Measurements from ENCODE around the gene NHP2. TPM values are rescaled to one million over a fixed set of nuclear protein-coding genes. Genes with fewer than 3 reads are reported as not detected.

The NHP2 gene
- total and polyA plus RNA-seq, 9 of the 15 experiments (the other 6 are each of a cell fraction or from before 2014, with no cell fraction given) = 52.8 to 622 (median 144) TPM

DNA sequence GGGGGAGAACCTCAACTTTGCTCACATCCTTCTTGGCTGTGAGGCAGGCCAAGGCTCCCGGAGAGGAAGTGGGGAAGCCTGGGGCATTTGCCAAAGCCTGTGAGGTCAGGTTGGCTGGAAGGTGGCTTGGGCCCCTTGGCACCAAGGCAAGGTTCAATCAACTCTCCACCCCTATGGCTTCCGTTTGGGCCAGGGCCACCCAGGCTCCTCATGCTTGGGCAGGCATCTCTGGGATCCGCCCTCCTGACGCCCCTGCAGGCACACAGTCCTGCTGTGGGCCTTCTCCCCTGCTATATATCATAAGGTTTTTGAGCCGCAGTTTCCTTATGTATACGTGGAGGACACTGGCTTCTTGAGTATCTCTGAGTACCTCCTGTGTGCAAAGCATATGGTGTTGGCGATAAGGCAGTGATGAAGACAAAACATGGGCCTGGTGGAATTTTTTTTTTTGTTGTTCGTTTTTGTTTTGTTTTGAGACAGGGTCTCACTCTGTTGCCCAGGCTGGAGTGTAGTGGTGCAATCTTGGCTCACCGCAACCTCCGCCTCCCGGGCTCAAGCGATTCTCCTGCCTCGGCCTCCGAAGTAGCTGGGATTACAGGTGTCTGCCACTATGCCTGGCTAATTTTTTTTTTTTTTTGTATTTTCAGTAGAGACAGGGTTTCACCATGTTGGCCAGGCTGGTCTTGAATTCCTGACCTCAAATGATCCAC lies 26.2 kb downstream of the NHP2 start (continued):
- TF ChIP-seq STAT5A (IDR thresholded peaks at IDR 0.05; ENCODE audit: borderline replicate concordance, low read length) (peak; percentile 85), ESRRA (IDR thresholded peaks at IDR 0.05; ENCODE audit: borderline replicate concordance, low read depth) (peak; percentile 37; the same call in 1 of the 2 replicates), PHF20 (IDR thresholded peaks at IDR 0.05; ENCODE audit: partially characterized antibody) (peak; percentile 67), NEUROD1 (IDR thresholded peaks at IDR 0.05; ENCODE audit: borderline replicate concordance, low read depth, low read length, partially characterized antibody) (peak; percentile 59), PTBP1 (IDR thresholded peaks at IDR 0.05; ENCODE audit: low read depth, low read length) (0 out of 2 replicates have a peak, but pooled peaks have one; percentile 43), ATF7 (IDR thresholded peaks at IDR 0.05) (peak; percentile 61), CBX1 (IDR thresholded peaks at IDR 0.05; ENCODE audit: low read depth) (0 out of 2 replicates have a peak, but pooled peaks have one; percentile 63), RNF2 (IDR thresholded peaks at IDR 0.05) (peak; percentile 74; the same call in 1 of the 2 replicates), TRIM24 (IDR thresholded peaks at IDR 0.05) (peak; percentile 84 to 90), DPF2 (IDR thresholded peaks at IDR 0.05) (peak; percentile 98), ASH1L (IDR thresholded peaks at IDR 0.05; ENCODE audit: borderline replicate concordance, low read depth, partially characterized antibody) (peak; percentile 32), ZFX (CRISPR knock-in tag; IDR thresholded peaks at IDR 0.05) (peak; percentile 76), ZBTB7A (IDR thresholded peaks at IDR 0.05; ENCODE audit: borderline replicate concordance, control insufficient read depth, low read depth, low read length) (peak; percentile 85; the same call in 1 of the 2 replicates), HLTF (IDR thresholded peaks at IDR 0.05) (peak; percentile 93), TAF1 (IDR thresholded peaks at IDR 0.05; ENCODE audit: control insufficient read depth, extremely low read depth, insufficient read depth, low read length, severe bottlenecking) (peak; percentile 43), POLR2G (IDR thresholded peaks at IDR 0.05; ENCODE audit: low read depth, low read length) (peak; percentile 71), TEAD1 (CRISPR knock-in tag; IDR thresholded peaks at IDR 0.05) (peak; percentile 20 to 58; a peak in 1 of 4 replicates), ARID2 (IDR thresholded peaks at IDR 0.05) (peak; percentile 97), CEBPB (tag; IDR thresholded peaks at IDR 0.05) (peak; percentile 93), MTA3 (IDR thresholded peaks at IDR 0.05; ENCODE audit: borderline replicate concordance) (peak; percentile 82; the same call in 1 of the 2 replicates)
- TF ChIP-seq, protein P1, sequence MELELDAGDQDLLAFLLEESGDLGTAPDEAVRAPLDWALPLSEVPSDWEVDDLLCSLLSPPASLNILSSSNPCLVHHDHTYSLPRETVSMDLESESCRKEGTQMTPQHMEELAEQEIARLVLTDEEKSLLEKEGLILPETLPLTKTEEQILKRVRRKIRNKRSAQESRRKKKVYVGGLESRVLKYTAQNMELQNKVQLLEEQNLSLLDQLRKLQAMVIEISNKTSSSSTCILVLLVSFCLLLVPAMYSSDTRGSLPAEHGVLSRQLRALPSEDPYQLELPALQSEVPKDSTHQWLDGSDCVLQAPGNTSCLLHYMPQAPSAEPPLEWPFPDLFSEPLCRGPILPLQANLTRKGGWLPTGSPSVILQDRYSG (tag; conservative IDR thresholded peaks at IDR 0.05; ENCODE audit: low read depth) = peak; percentile 79
- TF ChIP-seq, protein P2, sequence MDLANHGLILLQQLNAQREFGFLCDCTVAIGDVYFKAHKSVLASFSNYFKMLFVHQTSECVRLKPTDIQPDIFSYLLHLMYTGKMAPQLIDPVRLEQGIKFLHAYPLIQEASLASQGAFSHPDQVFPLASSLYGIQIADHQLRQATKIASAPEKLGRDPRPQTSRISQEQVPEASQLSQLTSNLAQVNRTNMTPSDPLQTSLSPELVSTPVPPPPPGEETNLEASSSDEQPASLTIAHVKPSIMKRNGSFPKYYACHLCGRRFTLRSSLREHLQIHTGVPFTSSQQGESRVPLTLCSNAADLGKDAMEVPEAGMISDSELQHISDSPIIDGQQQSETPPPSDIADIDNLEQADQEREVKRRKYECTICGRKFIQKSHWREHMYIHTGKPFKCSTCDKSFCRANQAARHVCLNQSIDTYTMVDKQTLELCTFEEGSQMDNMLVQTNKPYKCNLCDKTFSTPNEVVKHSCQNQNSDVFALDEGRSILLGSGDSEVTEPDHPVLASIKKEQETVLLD (IDR thresholded peaks at IDR 0.05) = peak; percentile 62; the same call in 1 of the 2 replicates
- TF ChIP-seq, protein P3, sequence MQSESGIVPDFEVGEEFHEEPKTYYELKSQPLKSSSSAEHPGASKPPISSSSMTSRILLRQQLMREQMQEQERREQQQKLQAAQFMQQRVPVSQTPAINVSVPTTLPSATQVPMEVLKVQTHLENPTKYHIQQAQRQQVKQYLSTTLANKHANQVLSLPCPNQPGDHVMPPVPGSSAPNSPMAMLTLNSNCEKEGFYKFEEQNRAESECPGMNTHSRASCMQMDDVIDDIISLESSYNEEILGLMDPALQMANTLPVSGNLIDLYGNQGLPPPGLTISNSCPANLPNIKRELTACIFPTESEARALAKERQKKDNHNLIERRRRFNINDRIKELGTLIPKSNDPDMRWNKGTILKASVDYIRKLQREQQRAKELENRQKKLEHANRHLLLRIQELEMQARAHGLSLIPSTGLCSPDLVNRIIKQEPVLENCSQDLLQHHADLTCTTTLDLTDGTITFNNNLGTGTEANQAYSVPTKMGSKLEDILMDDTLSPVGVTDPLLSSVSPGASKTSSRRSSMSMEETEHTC (IDR thresholded peaks at IDR 0.05) = peak; percentile 52; the same call in 1 of the 2 replicates
- TF ChIP-seq, protein P4, sequence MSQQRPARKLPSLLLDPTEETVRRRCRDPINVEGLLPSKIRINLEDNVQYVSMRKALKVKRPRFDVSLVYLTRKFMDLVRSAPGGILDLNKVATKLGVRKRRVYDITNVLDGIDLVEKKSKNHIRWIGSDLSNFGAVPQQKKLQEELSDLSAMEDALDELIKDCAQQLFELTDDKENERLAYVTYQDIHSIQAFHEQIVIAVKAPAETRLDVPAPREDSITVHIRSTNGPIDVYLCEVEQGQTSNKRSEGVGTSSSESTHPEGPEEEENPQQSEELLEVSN (IDR thresholded peaks at IDR 0.05; ENCODE audit: borderline replicate concordance in 1 of 2, extremely low read depth in 1 of 2, insufficient read depth in 1 of 2, insufficient read length in 1 of 2, low read depth in 1 of 2, low read length in 1 of 2, poor library complexity in 1 of 2, severe bottlenecking in 1 of 2) = peak; percentile 38 to 51

All from K562 (cell line).